Activated effector memory CD4-positive, alpha-beta T cell treated with Interleukin-2 at 50 U/mL for 16 hours (primary cell): ENCODE results near the gene B4GALT5.
"Not testable (repeated sequence)": the region's sequence is repeated elsewhere in the genome, so short reads cannot be mapped to it uniquely, and the experiment has no call there.

Experiments used
- DNase-seq: peaks from one replicate; pipeline ENCODE4 v3.0.0-alpha.2; 2020

B4GALT5 gene

GRCh38 chr20:49653925-49654434 is 59.7 kb downstream of the B4GALT5 start:
- DNase-seq: no peak

- DNase-seq: no peak
These were observed 64.0 kb downstream of the B4GALT5 start for GRCh38 chr20:49649672-49650071.

- DNase-seq: no peak
These were observed 66.1 kb downstream of the B4GALT5 start for GRCh38 chr20:49647550-49647949.

GRCh38 chr20:49646528-49646927 is 67.2 kb downstream of the B4GALT5 start:
- no peak for DNase-seq

- no peak for DNase-seq
These were observed 67.6 kb downstream of the B4GALT5 start for GRCh38 chr20:49646126-49646525.

- no peak for DNase-seq
These were observed 68.6 kb downstream of the B4GALT5 start for GRCh38 chr20:49644980-49645565.

GRCh38 chr20:49642816-49643215 is 70.9 kb downstream of the B4GALT5 start:
- no peak for DNase-seq

- no peak for DNase-seq
These were observed 71.7 kb downstream of the B4GALT5 start for GRCh38 chr20:49641683-49642656.

- DNase-seq: no peak
These were observed 76.5 kb downstream of the B4GALT5 start for GRCh38 chr20:49637046-49637637.

GRCh38 chr20:49636447-49636846 is 77.2 kb downstream of the B4GALT5 start:
- no peak for DNase-seq

- no peak for DNase-seq
These were observed 77.8 kb downstream of the B4GALT5 start for GRCh38 chr20:49635866-49636265.

- no peak for DNase-seq
These were observed 78.5 kb downstream of the B4GALT5 start for GRCh38 chr20:49635166-49635565.

- DNase-seq: no peak
These were observed 79.6 kb downstream of the B4GALT5 start for GRCh38 chr20:49634116-49634515.

GRCh38 chr20:49633643-49634042 is 80.0 kb downstream of the B4GALT5 start:
- no peak for DNase-seq

GRCh38 chr20:49633023-49633422 is 80.7 kb downstream of the B4GALT5 start:
- DNase-seq: no peak

GRCh38 chr20:49631856-49632418 is 81.7 kb downstream of the B4GALT5 start:
- no peak for DNase-seq

- no peak for DNase-seq
These were observed 82.5 kb downstream of the B4GALT5 start for GRCh38 chr20:49631061-49631716.

- no peak for DNase-seq
These were observed 83.2 kb downstream of the B4GALT5 start for GRCh38 chr20:49630396-49630951.

- no peak for DNase-seq
These were observed 84.1 kb downstream of the B4GALT5 start for GRCh38 chr20:49629606-49630005.

- DNase-seq: not testable (repeated sequence)
These were observed 85.4 kb downstream of the B4GALT5 start for GRCh38 chr20:49628280-49628679.

GRCh38 chr20:49627329-49627761 is 86.3 kb downstream of the B4GALT5 start:
- DNase-seq: no peak

- DNase-seq: not testable (repeated sequence)
These were observed 88.7 kb downstream of the B4GALT5 start for GRCh38 chr20:49624988-49625387.
